PC-9 (cell line): ENCODE measurements around the gene ZBTB22.

ENCODE experiments used
- CTCF ChIP-seq: fragments of 200-600 bp; sonication (generic); conservative IDR thresholded peaks from 2 replicates; pipeline ENCODE4 v1.6.1; 2017; ENCODE audit warnings: mixed run types, antibody characterized with exemption, mild to moderate bottlenecking, moderate library complexity
- EZH2 ChIP-seq: fragments of 200-600 bp; sonication (generic); IDR thresholded peaks from 2 replicates; pipeline ENCODE4 v1.8.0; 2017; ENCODE audit warnings: antibody characterized with exemption, low read depth

GRCh38 chr6:33316603-33317418, 733 bp downstream of the ZBTB22 start:
- TF ChIP-seq EZH2 (no peak), CTCF (no peak)
